ENCODE results near the gene COA1.

DNA sequence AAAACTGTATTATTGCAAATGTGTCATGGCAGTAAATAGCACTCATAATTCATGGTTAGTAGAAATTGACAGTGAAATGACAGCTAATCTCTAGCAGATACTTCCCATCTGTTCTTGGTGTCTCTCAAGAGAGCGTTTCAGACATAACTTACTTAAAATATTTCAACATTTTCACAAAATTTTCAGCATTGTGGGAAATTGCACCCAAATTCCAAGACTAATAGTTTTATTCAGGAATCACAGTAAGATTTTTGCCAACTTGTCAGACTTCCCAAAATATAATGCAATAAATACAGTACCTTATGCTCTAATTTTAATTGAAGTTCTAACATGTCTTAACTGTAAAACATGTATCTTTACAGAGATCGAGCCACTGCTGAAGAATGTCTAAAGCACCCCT lies 105.2 kb downstream of the COA1 start:
- TF ChIP-seq TARDBP (IDR thresholded peaks at IDR 0.05) = no peak
- TF ChIP-seq NFIC (IDR thresholded peaks at IDR 0.05) = no peak
- TF ChIP-seq EZH2 (IDR thresholded peaks at IDR 0.05; ENCODE audit: borderline replicate concordance, low read depth, low read length) = no peak
- TF ChIP-seq, protein P1, sequence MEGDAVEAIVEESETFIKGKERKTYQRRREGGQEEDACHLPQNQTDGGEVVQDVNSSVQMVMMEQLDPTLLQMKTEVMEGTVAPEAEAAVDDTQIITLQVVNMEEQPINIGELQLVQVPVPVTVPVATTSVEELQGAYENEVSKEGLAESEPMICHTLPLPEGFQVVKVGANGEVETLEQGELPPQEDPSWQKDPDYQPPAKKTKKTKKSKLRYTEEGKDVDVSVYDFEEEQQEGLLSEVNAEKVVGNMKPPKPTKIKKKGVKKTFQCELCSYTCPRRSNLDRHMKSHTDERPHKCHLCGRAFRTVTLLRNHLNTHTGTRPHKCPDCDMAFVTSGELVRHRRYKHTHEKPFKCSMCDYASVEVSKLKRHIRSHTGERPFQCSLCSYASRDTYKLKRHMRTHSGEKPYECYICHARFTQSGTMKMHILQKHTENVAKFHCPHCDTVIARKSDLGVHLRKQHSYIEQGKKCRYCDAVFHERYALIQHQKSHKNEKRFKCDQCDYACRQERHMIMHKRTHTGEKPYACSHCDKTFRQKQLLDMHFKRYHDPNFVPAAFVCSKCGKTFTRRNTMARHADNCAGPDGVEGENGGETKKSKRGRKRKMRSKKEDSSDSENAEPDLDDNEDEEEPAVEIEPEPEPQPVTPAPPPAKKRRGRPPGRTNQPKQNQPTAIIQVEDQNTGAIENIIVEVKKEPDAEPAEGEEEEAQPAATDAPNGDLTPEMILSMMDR (IDR thresholded peaks at IDR 0.05 in 2 of 3, conservative IDR thresholded peaks at IDR 0.05 in 1 of 3; ENCODE audit: insufficient read depth in 2 of 3, low read depth in 1 of 3, low read length in 3 of 3) = no peak
- no peak for TF ChIP-seq TCF3 (CRISPR knock-in tag; IDR thresholded peaks at IDR 0.05)
- no peak for TF ChIP-seq NFE2 (IDR thresholded peaks at IDR 0.05; ENCODE audit: low read depth)
- TF ChIP-seq PHB2 (IDR thresholded peaks at IDR 0.05; ENCODE audit: low read depth) = no peak
- TF ChIP-seq, protein P2, sequence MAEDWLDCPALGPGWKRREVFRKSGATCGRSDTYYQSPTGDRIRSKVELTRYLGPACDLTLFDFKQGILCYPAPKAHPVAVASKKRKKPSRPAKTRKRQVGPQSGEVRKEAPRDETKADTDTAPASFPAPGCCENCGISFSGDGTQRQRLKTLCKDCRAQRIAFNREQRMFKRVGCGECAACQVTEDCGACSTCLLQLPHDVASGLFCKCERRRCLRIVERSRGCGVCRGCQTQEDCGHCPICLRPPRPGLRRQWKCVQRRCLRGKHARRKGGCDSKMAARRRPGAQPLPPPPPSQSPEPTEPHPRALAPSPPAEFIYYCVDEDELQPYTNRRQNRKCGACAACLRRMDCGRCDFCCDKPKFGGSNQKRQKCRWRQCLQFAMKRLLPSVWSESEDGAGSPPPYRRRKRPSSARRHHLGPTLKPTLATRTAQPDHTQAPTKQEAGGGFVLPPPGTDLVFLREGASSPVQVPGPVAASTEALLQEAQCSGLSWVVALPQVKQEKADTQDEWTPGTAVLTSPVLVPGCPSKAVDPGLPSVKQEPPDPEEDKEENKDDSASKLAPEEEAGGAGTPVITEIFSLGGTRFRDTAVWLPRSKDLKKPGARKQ (CRISPR knock-in tag; IDR thresholded peaks at IDR 0.05) = no peak
